T-helper 2 cell treated with Interferon-gamma antibody and Interleukin-4, amounts not matched to agents 100 ng/mL and 5 ng/mL, for 36 hours (primary cell): Measurements from ENCODE around the gene CLEC4G. TPM values are rescaled to one million over a fixed set of nuclear protein-coding genes. Genes with fewer than 3 reads are reported as not detected.

Experiments used
- intact Hi-C: fragments of 100-400 bp; cut with micrococcal nuclease; formaldehyde crosslinking; loops from one replicate; pipeline ENCODE4 v1.15.1; 2023
- total RNA-seq: library from RNA; stranded (reverse); gene quantifications from 2 replicates; pipeline ENCODE4 v1.2.3, GENCODE V29; 2022

Gene CLEC4G
- total RNA-seq, 1 donor from 2014 or later: not detected

GRCh38 chr19:7698583-7698982 is 33.3 kb downstream of the CLEC4G start:
- intact Hi-C loops: no loop called here

- intact Hi-C loops: no loop called here
Measured at GRCh38 chr19:7697721-7698287, 34.1 kb downstream of the CLEC4G start.

DNA sequence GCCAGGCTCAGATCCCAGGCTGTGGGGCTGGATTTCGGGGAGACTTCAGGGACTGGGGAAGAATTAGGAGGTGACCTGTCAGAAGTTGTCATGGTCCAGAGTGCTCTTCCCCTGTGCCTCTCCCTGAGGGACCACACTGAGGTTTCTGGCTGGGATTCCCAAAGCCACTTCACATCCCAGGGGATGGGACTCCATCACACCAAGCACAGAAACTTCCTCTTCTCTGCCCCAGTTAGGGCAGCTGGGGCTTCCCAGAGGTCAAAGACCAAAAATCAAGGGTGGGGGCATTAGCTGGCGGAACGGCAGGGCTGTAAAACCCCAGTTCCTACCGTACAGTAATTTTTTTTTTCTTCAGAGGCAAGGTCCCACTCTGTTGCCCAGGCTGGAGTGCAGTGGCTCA is 37.4 kb downstream of the CLEC4G start:
- intact Hi-C loops: no loop called here

- intact Hi-C loops: no loop called here
Measured at GRCh38 chr19:7692417-7693088, 39.4 kb downstream of the CLEC4G start.

DNA sequence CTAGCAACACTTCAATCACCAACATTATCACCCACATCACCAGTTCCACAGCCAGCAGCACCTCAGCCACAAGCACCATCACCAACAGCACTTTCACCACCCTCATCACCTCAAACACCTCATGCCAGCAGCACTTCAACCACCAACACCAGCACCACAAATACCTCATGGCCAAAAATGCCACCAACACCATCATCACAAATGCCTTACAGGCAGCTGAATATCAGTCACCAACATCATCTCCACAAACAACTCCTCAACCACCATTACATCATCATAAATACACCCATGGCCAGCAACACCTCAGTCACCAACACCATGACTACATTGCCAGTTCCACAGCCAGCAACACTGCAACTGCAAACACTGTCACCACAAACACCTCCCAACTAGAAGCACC is 40.4 kb downstream of the CLEC4G start:
- intact Hi-C loops: no loop called here

- intact Hi-C loops: no loop called here
Measured at GRCh38 chr19:7690779-7691258, 41.1 kb downstream of the CLEC4G start.

GRCh38 chr19:7689165-7689564 is 42.7 kb downstream of the CLEC4G start:
- intact Hi-C loops: no loop called here

DNA sequence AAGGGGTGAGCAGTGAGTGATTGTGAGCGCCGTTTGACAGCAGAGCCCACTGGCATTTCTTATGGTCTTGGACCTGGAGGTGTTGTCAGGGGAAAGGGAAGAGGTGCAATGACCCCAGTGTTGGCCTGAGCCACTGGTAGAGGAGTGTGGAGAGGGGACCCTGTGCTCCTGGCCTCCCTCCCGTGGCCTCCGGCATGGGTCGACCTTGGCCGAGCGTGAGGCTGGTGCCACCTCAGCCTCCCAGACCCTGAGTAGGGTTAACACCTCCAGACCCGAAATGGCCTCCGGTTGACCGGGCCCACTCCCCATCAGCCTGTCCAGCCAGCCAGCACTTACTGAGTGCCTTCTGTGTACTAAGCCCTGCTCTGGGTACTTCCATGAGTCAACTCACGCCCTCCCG is 44.7 kb downstream of the CLEC4G start:
- intact Hi-C loops: no loop called here

DNA sequence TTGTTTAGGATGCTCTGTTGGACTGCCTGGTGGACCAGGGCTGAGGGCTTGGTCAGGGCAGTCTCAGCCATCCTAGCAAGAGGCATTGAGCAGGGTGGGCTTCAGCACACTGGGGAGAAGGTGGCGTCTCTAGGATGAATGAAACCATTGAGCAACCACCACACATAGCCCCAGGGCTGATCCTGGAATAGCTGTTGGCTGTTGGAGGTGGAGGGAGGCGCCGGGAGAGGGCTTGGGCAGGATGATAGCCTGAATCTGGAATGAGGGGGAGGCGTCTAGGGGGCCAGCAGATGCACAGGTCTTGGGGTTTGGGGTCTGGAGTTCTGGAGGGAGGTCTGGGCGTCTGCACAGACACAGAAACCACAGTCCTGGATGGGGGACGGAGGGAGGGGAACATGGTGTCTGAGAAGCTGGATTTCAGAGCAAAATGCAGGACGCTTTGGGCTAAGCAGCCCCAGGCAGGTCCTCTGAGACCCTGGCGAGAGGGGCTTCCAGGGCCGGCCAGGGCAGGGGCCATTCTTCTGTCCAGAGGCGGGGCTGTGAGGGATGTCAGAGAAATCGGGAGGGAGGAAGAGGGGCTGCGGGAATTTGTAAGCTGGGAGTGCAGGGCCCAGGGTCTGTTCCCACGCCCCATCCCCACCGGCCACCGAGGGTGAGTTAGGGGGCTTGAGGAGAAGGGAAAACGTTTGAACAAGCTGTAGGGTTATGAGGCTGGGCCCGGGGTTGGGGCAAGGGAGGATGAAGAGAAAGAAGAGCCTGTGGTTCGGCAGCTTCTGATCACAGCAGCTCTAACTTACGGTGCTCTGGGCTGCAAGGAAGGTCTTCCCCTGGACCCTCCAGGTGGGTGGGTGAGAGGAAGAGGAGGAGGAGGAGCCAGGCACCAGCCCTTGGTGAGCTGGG is 46.1 kb downstream of the CLEC4G start:
- intact Hi-C loops: no loop called here

GRCh38 chr19:7682175-7682855 is 49.6 kb downstream of the CLEC4G start:
- intact Hi-C loops: no loop called here

- intact Hi-C loops: loop anchor here (1.0 kb wide), 3 partner anchors 29 to 118 kb away; no protein-coding TSS in a partner anchor
Measured at GRCh38 chr19:7681340-7682174, 50.4 kb downstream of the CLEC4G start.

DNA sequence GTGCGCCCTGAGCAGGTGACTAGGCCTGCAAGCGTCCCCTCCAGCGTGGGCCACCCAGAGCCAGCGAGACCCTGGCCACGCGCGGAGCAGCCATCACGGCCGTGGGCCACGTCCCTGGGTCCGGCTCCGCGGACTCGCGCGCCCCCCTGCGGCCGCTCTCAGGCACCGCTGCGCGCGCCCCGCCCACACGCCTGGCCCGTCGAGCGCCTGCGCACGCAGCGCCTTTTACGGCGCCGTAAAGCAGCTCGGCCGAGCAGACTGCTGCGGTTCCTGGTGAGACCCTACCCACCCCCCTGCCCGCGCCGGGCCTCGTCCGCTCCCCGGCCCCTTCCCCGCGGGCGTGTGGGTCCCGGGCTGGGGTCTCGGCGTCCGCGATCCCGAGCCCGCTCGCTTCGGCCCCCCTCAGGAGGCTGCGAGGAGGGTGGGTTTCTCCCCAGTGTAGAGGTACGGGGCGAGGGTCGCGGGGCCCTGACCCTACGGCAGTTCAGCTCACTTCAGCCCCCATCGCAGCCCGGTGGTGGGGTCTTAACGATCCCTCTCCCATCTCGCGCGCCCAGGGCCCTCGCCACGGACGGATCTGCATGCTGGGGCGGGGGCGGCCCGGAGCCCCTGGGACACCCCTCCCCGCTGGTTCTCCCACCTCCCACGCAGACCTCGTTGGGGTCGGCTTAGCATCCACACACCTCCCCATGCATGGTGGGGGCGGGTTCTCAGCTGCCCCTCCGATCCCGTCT is 51.1 kb downstream of the CLEC4G start, which contains the start of gene TRAPPC5:
Gene TRAPPC5 (plus strand): TSS at position 228 of the 734 bp plus-strand sequence. CDS start 1,421 bp downstream, outside the sequence.
- intact Hi-C loops: loop anchor here (1.0 kb wide), 3 partner anchors 28 to 119 kb away; no protein-coding TSS in a partner anchor

GRCh38 chr19:7679771-7680605 is 51.9 kb downstream of the CLEC4G start:
- intact Hi-C loops: no loop called here

DNA sequence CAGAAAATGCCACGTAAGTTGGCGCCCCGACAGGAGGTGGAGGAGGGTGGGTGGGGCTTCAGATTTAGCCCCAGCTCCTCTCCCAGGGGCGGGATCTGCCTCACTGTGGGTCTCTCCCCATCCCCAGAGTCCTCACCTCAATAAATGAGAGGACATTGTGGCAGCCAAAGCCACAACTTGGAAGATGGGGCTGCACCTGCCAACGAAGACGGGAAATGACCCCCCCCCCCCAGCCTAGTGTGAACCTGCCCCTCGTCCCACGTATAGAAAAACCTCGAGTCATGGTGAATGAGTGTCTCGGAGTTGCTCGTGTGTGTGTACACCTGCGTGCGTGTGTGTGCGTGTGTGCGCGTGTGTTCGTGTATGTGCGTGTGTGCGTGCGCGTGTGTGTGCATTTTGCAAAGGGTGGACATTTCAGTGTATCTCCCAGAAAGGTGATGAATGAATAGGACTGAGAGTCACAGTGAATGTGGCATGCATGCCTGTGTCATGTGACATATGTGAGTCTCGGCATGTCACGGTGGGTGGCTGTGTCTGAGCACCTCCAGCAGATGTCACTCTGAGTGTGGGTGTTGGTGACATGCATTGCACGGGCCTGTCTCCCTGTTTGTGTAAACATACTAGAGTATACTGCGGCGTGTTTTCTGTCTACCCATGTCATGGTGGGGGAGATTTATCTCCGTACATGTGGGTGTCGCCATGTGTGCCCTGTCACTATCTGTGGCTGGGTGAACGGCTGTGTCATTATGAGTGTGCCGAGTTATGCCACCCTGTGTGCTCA is 52.7 kb downstream of the CLEC4G start:
- intact Hi-C loops: no loop called here
